ENCODE results near the gene RACGAP1.

Gene RACGAP1

GRCh38 chr12:49950273-49951251, 74.7 kb downstream of the RACGAP1 start, which contains the start of gene AQP2:
AQP2 (plus strand) TSS chr12:49950737; CDS start chr12:49950831, 94 bp downstream.
- Histone ChIP-seq H3K4me1 (ENCODE audit: control insufficient read depth, insufficient read depth, low read length) (peaks cover 11% of the 10 kb centered on the region), H3K4me3 (ENCODE audit: low read depth, low read length) (no peak within 1 kb of the TSS), H3K27me3 (ENCODE audit: control insufficient read depth, insufficient read depth, low read length) (peaks cover 16% of the 10 kb centered on the region), H3K9ac (ENCODE audit: low read length) (no peak within 1 kb of the TSS), H3K9me3 (ENCODE audit: control insufficient read depth, insufficient read depth, low read depth, low read length) (no peaks in the 10 kb centered on the region), H3K27ac (ENCODE audit: low read depth, low read length) (no peak within 1 kb of the TSS), H3K36me3 (ENCODE audit: control insufficient read depth, insufficient read depth, low read length) (no peaks in the 10 kb centered on the region)

GRCh38 chr12:49949866-49950265, 75.4 kb downstream of the RACGAP1 start:
- H3K27ac ChIP-seq (ENCODE audit: low read depth, low read length) = no peak overlapping the region
- H3K9ac ChIP-seq (ENCODE audit: low read length) = no peak overlapping the region
- H3K9me3 ChIP-seq (ENCODE audit: control insufficient read depth, insufficient read depth, low read depth, low read length) = no peaks in the 10 kb centered on the region
- no peaks in the 10 kb centered on the region for H3K36me3 ChIP-seq (ENCODE audit: control insufficient read depth, insufficient read depth, low read length)
- peaks cover 10% of the 10 kb centered on the region for H3K4me1 ChIP-seq (ENCODE audit: control insufficient read depth, insufficient read depth, low read length)
- peaks cover 16% of the 10 kb centered on the region for H3K27me3 ChIP-seq (ENCODE audit: control insufficient read depth, insufficient read depth, low read length)
- no peak overlapping the region for H3K4me3 ChIP-seq (ENCODE audit: low read depth, low read length)

DNA sequence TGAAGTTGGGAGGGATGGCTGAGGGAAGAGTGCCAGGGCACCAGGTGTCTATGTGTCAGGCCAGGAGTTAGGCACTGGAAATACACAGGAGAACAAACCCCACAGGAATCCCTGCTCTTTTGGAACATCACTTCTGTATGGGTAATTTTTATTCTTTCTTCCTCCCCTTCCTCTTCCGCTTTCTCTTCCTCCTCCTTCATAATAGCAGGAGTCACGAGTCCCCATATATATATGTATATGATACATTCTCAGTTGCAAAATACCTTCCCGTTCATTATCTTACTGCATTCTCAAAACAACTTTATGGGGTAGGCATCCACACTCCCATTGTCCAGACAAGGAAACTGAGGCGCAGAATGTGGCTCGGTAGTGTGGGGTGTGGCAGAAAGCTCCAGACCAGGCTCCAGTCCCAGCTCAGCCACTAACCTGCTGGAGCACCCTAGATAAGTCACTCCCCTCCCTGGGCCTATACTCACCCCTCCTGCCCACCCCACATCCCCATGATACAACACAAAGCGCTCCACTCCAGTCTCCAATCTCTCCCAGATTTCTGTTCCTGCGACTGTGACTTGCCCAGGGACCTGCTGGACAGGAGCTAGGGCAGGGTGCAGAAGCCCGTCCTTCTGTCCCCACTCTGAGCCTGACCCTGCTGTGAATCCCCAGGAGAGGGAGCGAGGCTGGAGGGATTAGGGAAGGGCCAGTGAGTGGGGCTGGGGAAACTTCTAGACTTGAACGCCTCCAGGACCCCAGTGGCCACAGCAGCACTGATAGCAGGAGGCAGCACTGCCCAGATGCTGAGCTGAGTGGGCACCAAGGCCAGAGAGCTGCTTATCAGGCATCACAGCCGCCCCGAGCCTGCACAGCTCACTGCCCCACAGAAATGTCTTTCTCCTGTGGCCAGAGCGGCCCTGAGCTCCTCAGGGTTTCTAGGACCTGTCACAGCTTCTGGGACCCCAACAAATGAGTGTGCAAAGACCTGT, 76.1 kb downstream of the RACGAP1 start:
- Histone ChIP-seq H3K4me3 (ENCODE audit: low read depth, low read length) (no peak overlapping the region), H3K27ac (ENCODE audit: low read depth, low read length) (no peak overlapping the region), H3K27me3 (ENCODE audit: control insufficient read depth, insufficient read depth, low read length) (peaks cover 16% of the 10 kb centered on the region), H3K9me3 (ENCODE audit: control insufficient read depth, insufficient read depth, low read depth, low read length) (no peaks in the 10 kb centered on the region), H3K36me3 (ENCODE audit: control insufficient read depth, insufficient read depth, low read length) (no peaks in the 10 kb centered on the region), H3K4me1 (ENCODE audit: control insufficient read depth, insufficient read depth, low read length) (peaks cover 10% of the 10 kb centered on the region), H3K9ac (ENCODE audit: low read length) (no peak overlapping the region)

GRCh38 chr12:49947593-49948226, 77.6 kb downstream of the RACGAP1 start:
- H3K9me3 ChIP-seq (ENCODE audit: control insufficient read depth, insufficient read depth, low read depth, low read length) = no peaks in the 10 kb centered on the region
- H3K27me3 ChIP-seq (ENCODE audit: control insufficient read depth, insufficient read depth, low read length) = peaks cover 23% of the 10 kb centered on the region
- H3K9ac ChIP-seq (ENCODE audit: low read length) = no peak overlapping the region
- H3K4me3 ChIP-seq (ENCODE audit: low read depth, low read length) = no peak overlapping the region
- H3K36me3 ChIP-seq (ENCODE audit: control insufficient read depth, insufficient read depth, low read length) = no peaks in the 10 kb centered on the region
- H3K27ac ChIP-seq (ENCODE audit: low read depth, low read length) = no peak overlapping the region
- H3K4me1 ChIP-seq (ENCODE audit: control insufficient read depth, insufficient read depth, low read length) = peaks cover 16% of the 10 kb centered on the region

- H3K9me3 ChIP-seq (ENCODE audit: control insufficient read depth, insufficient read depth, low read depth, low read length) = no peaks in the 10 kb centered on the region
- H3K27me3 ChIP-seq (ENCODE audit: control insufficient read depth, insufficient read depth, low read length) = peaks cover 23% of the 10 kb centered on the region
- H3K9ac ChIP-seq (ENCODE audit: low read length) = no peak overlapping the region
- no peaks in the 10 kb centered on the region for H3K36me3 ChIP-seq (ENCODE audit: control insufficient read depth, insufficient read depth, low read length)
- H3K4me3 ChIP-seq (ENCODE audit: low read depth, low read length) = no peak overlapping the region
- no peak overlapping the region for H3K27ac ChIP-seq (ENCODE audit: low read depth, low read length)
- H3K4me1 ChIP-seq (ENCODE audit: control insufficient read depth, insufficient read depth, low read length) = peaks cover 23% of the 10 kb centered on the region
Observed at GRCh38 chr12:49946497-49946896, 78.8 kb downstream of the RACGAP1 start.

DNA sequence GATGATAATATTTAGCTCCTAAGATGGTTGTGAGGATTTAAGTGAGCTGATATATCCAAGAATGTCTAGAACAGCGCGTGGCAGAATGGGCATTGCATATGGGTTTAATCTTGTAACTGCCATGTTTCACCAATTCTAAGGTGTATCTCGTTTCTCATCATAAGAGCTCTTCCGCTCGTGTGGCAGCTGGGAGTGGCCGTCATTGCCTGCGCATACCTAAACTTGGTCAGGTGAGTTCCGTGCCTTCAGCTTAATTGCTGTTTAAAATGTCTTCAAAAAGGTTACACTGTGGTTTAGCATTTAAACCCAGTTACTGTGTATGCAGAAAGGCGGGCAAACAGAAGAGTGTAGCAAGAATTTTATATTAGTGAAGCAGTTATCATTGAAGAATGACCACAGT, 79.2 kb downstream of the RACGAP1 start:
- Histone ChIP-seq H3K9ac (ENCODE audit: low read length) (peak overlapping the region; percentile 4), H3K4me1 (ENCODE audit: control insufficient read depth, insufficient read depth, low read length) (peaks cover 23% of the 10 kb centered on the region), H3K27me3 (ENCODE audit: control insufficient read depth, insufficient read depth, low read length) (peaks cover 23% of the 10 kb centered on the region), H3K4me3 (ENCODE audit: low read depth, low read length) (peak overlapping the region; percentile 9; the same call in 1 of the 2 replicates), H3K9me3 (ENCODE audit: control insufficient read depth, insufficient read depth, low read depth, low read length) (no peaks in the 10 kb centered on the region), H3K36me3 (ENCODE audit: control insufficient read depth, insufficient read depth, low read length) (no peaks in the 10 kb centered on the region), H3K27ac (ENCODE audit: low read depth, low read length) (no peak overlapping the region)

DNA sequence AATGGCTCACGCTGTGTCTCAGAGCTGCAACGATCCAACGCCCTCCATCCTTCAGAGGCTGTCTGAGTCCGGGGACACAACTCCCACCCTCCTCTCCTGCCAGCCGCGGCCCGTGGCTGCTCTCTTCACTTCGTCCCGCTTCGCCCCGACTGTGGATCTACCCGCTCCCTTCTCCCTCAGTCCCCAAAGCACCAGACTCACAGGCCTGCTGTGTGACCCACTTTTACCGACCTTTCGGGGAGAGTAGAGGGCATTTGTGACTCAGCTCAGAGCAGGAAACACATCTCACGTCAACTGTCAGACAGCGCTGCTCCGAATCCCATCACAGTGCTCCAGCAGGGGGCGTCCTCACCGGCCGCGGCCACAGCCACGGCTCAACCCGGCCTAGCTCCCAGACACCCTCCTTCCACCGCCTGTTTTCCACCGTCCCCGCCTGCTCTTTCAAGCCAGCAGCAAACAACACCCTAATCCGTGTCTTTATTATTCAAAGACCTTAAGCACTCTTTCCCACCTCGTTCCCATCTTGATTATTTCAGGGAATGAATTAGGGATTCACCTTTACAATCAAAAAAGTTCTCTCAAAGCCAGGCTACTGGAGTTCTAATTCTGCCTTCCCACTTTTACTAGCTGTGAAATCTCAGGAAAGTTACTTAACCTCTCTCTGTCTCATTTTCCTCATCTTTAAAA, 79.8 kb downstream of the RACGAP1 start:
- Histone ChIP-seq H3K27me3 (ENCODE audit: control insufficient read depth, insufficient read depth, low read length) (peaks cover 23% of the 10 kb centered on the region), H3K36me3 (ENCODE audit: control insufficient read depth, insufficient read depth, low read length) (no peaks in the 10 kb centered on the region), H3K4me1 (ENCODE audit: control insufficient read depth, insufficient read depth, low read length) (peaks cover 23% of the 10 kb centered on the region), H3K9me3 (ENCODE audit: control insufficient read depth, insufficient read depth, low read depth, low read length) (no peaks in the 10 kb centered on the region), H3K9ac (ENCODE audit: low read length) (peak overlapping the region; percentile 29), H3K27ac (ENCODE audit: low read depth, low read length) (no peak overlapping the region), H3K4me3 (ENCODE audit: low read depth, low read length) (peak overlapping the region; percentile 46)

DNA sequence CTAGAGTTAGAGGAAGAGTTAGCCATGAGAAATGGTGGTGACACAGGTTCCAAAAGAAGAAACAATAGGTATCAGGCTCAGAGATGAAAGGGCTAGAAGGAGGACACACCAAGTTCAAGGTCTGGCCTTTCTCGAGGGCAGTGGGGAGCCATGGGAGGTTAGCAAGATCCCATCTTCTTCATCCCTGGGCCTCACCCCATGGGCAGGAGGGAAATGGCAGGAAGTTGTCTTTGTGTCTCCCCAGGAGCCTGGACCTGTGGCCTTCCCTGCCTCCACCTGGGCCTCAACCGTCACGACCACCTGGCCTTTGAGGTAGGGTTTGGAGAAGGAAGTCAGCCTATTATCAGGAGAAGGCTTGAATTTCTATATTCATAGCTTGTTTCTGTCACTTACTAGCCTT, 80.6 kb downstream of the RACGAP1 start:
- Histone ChIP-seq H3K4me1 (ENCODE audit: control insufficient read depth, insufficient read depth, low read length) (peaks cover 23% of the 10 kb centered on the region), H3K36me3 (ENCODE audit: control insufficient read depth, insufficient read depth, low read length) (no peaks in the 10 kb centered on the region), H3K27ac (ENCODE audit: low read depth, low read length) (no peak overlapping the region), H3K27me3 (ENCODE audit: control insufficient read depth, insufficient read depth, low read length) (peaks cover 23% of the 10 kb centered on the region), H3K4me3 (ENCODE audit: low read depth, low read length) (no peak overlapping the region), H3K9me3 (ENCODE audit: control insufficient read depth, insufficient read depth, low read depth, low read length) (no peaks in the 10 kb centered on the region), H3K9ac (ENCODE audit: low read length) (no peak overlapping the region)

DNA sequence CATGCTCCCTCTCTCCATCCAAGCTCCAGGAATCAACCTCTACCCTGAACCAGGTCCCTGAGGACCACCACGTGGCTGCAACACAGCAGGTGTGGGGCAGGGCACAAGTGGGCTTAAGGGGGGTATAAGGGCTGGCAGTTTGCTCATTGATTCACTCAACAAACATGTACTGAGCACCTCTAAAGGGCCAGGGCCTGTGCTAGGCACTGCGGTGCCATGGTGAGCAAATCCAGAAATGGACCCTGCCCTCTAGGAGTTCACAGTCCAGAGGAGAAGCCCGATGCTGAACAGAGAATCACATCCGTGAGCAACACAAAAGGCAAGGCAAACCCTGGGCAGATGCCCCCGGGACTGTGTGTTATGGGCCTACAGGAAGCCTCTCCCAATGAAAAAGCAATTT, 81.2 kb downstream of the RACGAP1 start:
- H3K4me1 ChIP-seq (ENCODE audit: control insufficient read depth, insufficient read depth, low read length) = peaks cover 23% of the 10 kb centered on the region
- H3K9ac ChIP-seq (ENCODE audit: low read length) = no peak overlapping the region

DNA sequence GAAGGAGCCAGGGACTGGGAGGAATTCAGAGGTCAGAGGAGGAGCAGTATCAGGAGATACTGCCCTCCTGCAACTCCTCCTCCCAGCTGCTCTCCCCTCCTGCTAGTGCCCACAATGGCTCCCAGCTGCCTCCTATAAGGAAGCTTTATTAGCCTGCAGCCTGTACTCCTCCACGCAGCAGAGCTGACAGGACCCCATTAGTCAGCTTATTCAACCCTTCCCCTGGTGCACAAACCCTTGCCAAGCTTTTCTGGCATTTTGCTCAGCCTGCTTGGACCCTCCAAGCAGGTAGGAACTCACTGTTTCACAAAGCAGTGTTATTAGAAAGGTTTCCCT, 81.7 kb downstream of the RACGAP1 start:
- Histone ChIP-seq H3K4me1 (ENCODE audit: control insufficient read depth, insufficient read depth, low read length) (peaks cover 23% of the 10 kb centered on the region), H3K27me3 (ENCODE audit: control insufficient read depth, insufficient read depth, low read length) (peaks cover 23% of the 10 kb centered on the region), H3K36me3 (ENCODE audit: control insufficient read depth, insufficient read depth, low read length) (no peaks in the 10 kb centered on the region), H3K27ac (ENCODE audit: low read depth, low read length) (no peak overlapping the region), H3K9me3 (ENCODE audit: control insufficient read depth, insufficient read depth, low read depth, low read length) (no peaks in the 10 kb centered on the region), H3K9ac (ENCODE audit: low read length) (no peak overlapping the region), H3K4me3 (ENCODE audit: low read depth, low read length) (no peak overlapping the region)

More for the DNA sequence above, 81.2 kb downstream of the RACGAP1 start:
- H3K36me3 ChIP-seq (ENCODE audit: control insufficient read depth, insufficient read depth, low read length) = no peaks in the 10 kb centered on the region
- H3K9me3 ChIP-seq (ENCODE audit: control insufficient read depth, insufficient read depth, low read depth, low read length) = no peaks in the 10 kb centered on the region
- no peak overlapping the region for H3K4me3 ChIP-seq (ENCODE audit: low read depth, low read length)
- H3K27me3 ChIP-seq (ENCODE audit: control insufficient read depth, insufficient read depth, low read length) = peaks cover 23% of the 10 kb centered on the region
- H3K27ac ChIP-seq (ENCODE audit: low read depth, low read length) = no peak overlapping the region
